Spleen (tissue), 11 donors: ENCODE data around the gene AZGP1. TPM values are rescaled to one million over a fixed set of nuclear protein-coding genes. Genes with fewer than 3 reads are reported as not detected.
"Not testable (repeated sequence)": the region's sequence is repeated elsewhere in the genome, so short reads cannot be mapped to it uniquely, and the experiment has no call there.

Experiments used
- DNase-seq: peaks from one replicate; pipeline ENCODE4 v3.0.0-alpha.2; 2020
- H3K27ac ChIP-seq, 8 donors: fragments of 200-600 bp; sonication (generic) in 7 of 8; 1 replicate in 4 of 8; 2 replicates in 4 of 8; pipeline versions ENCODE4 v1.5.0 to v1.8.0; 2016 to 2021; ENCODE audit warnings: inconsistent platforms in 4 of 8, mild to moderate bottlenecking in 4 of 8, moderate library complexity in 1 of 8
- H3K27me3 ChIP-seq, 7 donors: fragments of 200-600 bp; sonication (generic) in 6 of 7; replicated peaks in 1 of 7; 1 replicate in 4 of 7; 2 replicates in 3 of 7; pipeline versions ENCODE4 v1.5.0 to v1.8.0; 2016 to 2021; ENCODE audit warnings: inconsistent platforms in 3 of 7, mild to moderate bottlenecking in 1 of 7
- H3K36me3 ChIP-seq, 6 donors: fragments of 200-600 bp; sonication (generic) in 5 of 6; 1 replicate in 4 of 6; 2 replicates in 2 of 6; pipeline versions ENCODE4 v1.5.0 to v1.8.0; 2016 to 2021; ENCODE audit warnings: inconsistent platforms in 2 of 6
- H3K4me1 ChIP-seq, 6 donors: fragments of 200-600 bp; sonication (generic) in 5 of 6; 1 replicate in 3 of 6; 2 replicates in 3 of 6; pipeline versions ENCODE4 v1.5.0 to v1.8.0; 2016 to 2021; ENCODE audit warnings: inconsistent platforms in 3 of 6
- H3K4me3 ChIP-seq, 8 donors: fragments of 200-600 bp; sonication (generic) in 7 of 8; 1 replicate in 4 of 8; 2 replicates in 4 of 8; pipeline versions ENCODE4 v1.5.0 to v1.8.0; 2016 to 2021; ENCODE audit warnings: inconsistent platforms in 4 of 8, mild to moderate bottlenecking in 4 of 8, moderate library complexity in 2 of 8
- H3K9me3 ChIP-seq, 8 donors: fragments of 200-600 bp; sonication (generic) in 7 of 8; 1 replicate in 4 of 8; 2 replicates in 4 of 8; pipeline versions ENCODE4 v1.5.0 to v1.8.0; 2016 to 2021; ENCODE audit warnings: inconsistent platforms in 4 of 8
- CTCF ChIP-seq, 11 experiments: fragments of 200-600 bp in 7 of 11; fragments of 450-650 bp in 4 of 11; sonication (generic) in 4 of 11; IDR thresholded peaks in 8 of 11; conservative IDR thresholded peaks in 3 of 11; 1 replicate in 7 of 11; 2 replicates in 4 of 11; pipeline versions ENCODE4 v1.4.0 to v1.8.0; 2016 to 2021; ENCODE audit warnings: antibody characterized with exemption in 11 of 11, inconsistent platforms in 4 of 11, mild to moderate bottlenecking in 1 of 11
- POLR2A ChIP-seq, 3 donors: fragments of 450-650 bp; IDR thresholded peaks; one replicate each; pipeline ENCODE4 v1.5.1; 2017; ENCODE audit warnings: antibody characterized with exemption in 3 of 3, mild to moderate bottlenecking in 1 of 3
- POLR2AphosphoS5 ChIP-seq, 3 donors: sonication (generic); formaldehyde crosslinking; IDR thresholded peaks; one replicate each; pipeline ENCODE4 v1.5.1; 2017; ENCODE audit warnings: antibody characterized with exemption in 3 of 3
- WGBS, 5 donors: extraction: QIAGEN DNeasy Blood & Tissue Kit in 3 of 5; methylation state at CpG; one replicate each; pipeline versions ENCODE4 v1.1.5 to v1.1.7; 2013 to 2018; 5-methylcytosine and 5-hydroxymethylcytosine counted together
- intact Hi-C: fragments of 100-400 bp; cut with DNase I; formaldehyde crosslinking; loops from one replicate; pipeline ENCODE4 v1.15.0; 2023; ENCODE audit warnings: low total_unique reads
- polyA plus RNA-seq, 3 donors: library from polyadenylated mRNA; stranded (reverse); fragments of 200-250 nt; gene quantifications; one replicate each; pipeline ENCODE4 v1.2.1, GENCODE V29; 2013
- total RNA-seq, 7 donors: library from RNA; depleted of rRNA in 3 of 7; stranded (reverse); fragments of >200 nt in 3 of 7; fragmentation: NEBNext Ultra II Directional in 4 of 7; extraction: Animal tissue kit (Norgen Biotek cat#: 25700) in 4 of 7; gene quantifications; one replicate each; pipeline versions ENCODE4 v1.1.0 to v1.2.1, GENCODE V29; 2016 to 2021
- donor health status: healthy with polysubstance abuse.
- donor health status: DM: no; HTN: no; CAD: no; lungs with moderate emphysema.
- donor health status: DM: no; HTN: no; CAD: no.
- donor health status: Bipolar disorder and iron deficiency.
- donor health status: healthy.
- donor health status: DM: no; HTN: no; CAD: no.
- donor health status: DM: yes; HTN: yes; CAD: no.

Gene AZGP1
- total and polyA plus RNA-seq, 10 donors: 0.13 to 2.3 (median 0.58) TPM; not detected in 6

GRCh38 chr7:99969298-99969697, 6.5 kb downstream of the AZGP1 start:
- Histone ChIP-seq H3K4me1 (no peaks in the 10 kb centered on the region), H3K27ac (no peak overlapping the region), H3K9me3 (no peaks in the 10 kb centered on the region), H3K36me3 (no peaks in the 10 kb centered on the region), H3K27me3 (peaks cover 0 to 46% (median 3%) of the 10 kb centered on the region in 7 donors), H3K4me3 (no peak overlapping the region)
- intact Hi-C loops: no loop called here
- WGBS, 5 donors: 91 to 95% (median 93%) methylated on average over 3 of the region's 3 CpGs
- no peak for DNase-seq
- TF ChIP-seq POLR2AphosphoS5 (IDR thresholded peaks at IDR 0.05) (no peak), POLR2A (IDR thresholded peaks at IDR 0.05) (no peak)

- DNase-seq: no peak
- intact Hi-C loops: no loop called here
- H3K36me3 ChIP-seq: no peaks in the 10 kb centered on the region
- no peaks in the 10 kb centered on the region for H3K9me3 ChIP-seq
- H3K4me3 ChIP-seq: no peak overlapping the region
- H3K4me1 ChIP-seq: no peaks in the 10 kb centered on the region
- peaks cover 0 to 83% (median 15%) of the 10 kb centered on the region in 7 donors for H3K27me3 ChIP-seq
- TF ChIP-seq CTCF (IDR thresholded peaks at IDR 0.05 in 8 of 11, conservative IDR thresholded peaks at IDR 0.05 in 3 of 11): no peak
- TF ChIP-seq POLR2AphosphoS5 (IDR thresholded peaks at IDR 0.05): no peak
- no peak for TF ChIP-seq POLR2A (IDR thresholded peaks at IDR 0.05)
- no peak overlapping the region for H3K27ac ChIP-seq
- WGBS, 5 donors: 72 to 78% (median 77%) methylated on average over 9 of the region's 9 CpGs
These were observed 17.1 kb downstream of the AZGP1 start for GRCh38 chr7:99958564-99959227.

DNA sequence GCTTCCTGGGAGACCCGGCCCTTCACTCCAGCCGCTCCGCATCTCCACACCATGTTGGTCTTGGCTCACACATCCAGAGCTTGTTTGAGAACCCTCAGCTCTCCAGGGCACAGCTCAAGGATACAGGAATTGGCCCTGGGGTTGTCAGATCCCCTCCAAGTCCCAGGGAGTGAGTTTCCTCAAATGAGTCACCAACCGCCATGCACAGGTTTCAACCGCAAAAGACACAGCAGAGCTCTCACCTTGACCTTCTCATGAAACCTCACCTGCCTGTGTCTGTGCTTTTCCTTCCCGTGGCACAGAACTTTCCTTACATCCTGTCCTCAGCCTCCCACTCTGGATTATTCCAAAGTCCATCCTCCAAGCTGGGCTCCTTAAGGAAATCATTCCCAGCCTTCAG, 20.6 kb downstream of the AZGP1 start:
- Histone ChIP-seq H3K9me3 (peaks cover 0 to 13% (median 7%) of the 10 kb centered on the region in 8 donors), H3K27me3 (peaks cover 0 to 49% (median 0%) of the 10 kb centered on the region in 7 donors), H3K4me3 (no peak overlapping the region), H3K36me3 (no peaks in the 10 kb centered on the region), H3K27ac (no peak overlapping the region), H3K4me1 (no peaks in the 10 kb centered on the region)
- WGBS, 5 donors: 68 to 85% (median 71%) methylated on average over 6 of the region's 6 CpGs
- no peak for DNase-seq
- no peak for TF ChIP-seq CTCF (IDR thresholded peaks at IDR 0.05 in 8 of 11, conservative IDR thresholded peaks at IDR 0.05 in 3 of 11)
- TF ChIP-seq POLR2A (IDR thresholded peaks at IDR 0.05): no peak
- TF ChIP-seq POLR2AphosphoS5 (IDR thresholded peaks at IDR 0.05): no peak
- intact Hi-C loops: no loop called here

- WGBS, 5 donors: 85 to 95% (median 88%) methylated on average over 7 of the region's 7 CpGs
- H3K27ac ChIP-seq, DNase-seq, H3K36me3 ChIP-seq, H3K4me3 ChIP-seq, intact Hi-C loops, H3K4me1 ChIP-seq: not testable (repeated sequence)
- peaks cover 0 to 18% (median 9%) of the 10 kb centered on the region in 8 donors for H3K9me3 ChIP-seq
- H3K27me3 ChIP-seq: peaks cover 0 to 43% (median 0%) of the 10 kb centered on the region in 7 donors
These were observed 21.2 kb downstream of the AZGP1 start for GRCh38 chr7:99954643-99955042.

DNA sequence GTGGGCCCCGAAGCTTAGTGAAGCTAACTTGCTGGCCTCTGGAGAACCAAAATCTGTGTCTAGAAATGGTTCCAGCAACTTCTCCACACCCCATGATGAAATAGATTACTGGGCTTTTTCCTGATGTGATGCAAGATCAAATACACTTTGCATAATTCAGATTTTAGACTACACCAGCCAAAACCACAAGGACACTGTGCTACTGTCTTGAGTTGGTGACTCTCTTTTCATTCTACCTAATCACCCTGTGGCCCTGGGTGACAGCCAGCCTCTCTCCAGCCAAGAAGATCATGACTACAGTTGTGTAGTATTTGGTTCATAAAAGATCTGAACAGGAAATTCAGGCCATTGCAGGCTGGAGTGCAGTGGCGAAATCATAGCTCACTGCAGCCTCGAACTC, 22.2 kb downstream of the AZGP1 start:
- peaks cover 0 to 18% (median 9%) of the 10 kb centered on the region in 8 donors for H3K9me3 ChIP-seq
- H3K4me1 ChIP-seq: no peaks in the 10 kb centered on the region
- no peaks in the 10 kb centered on the region for H3K36me3 ChIP-seq
- DNase-seq: no peak
- H3K4me3 ChIP-seq: no peak overlapping the region
- WGBS, 5 donors: 46 to 79% (median 56%) methylated on average over 3 of the region's 3 CpGs
- TF ChIP-seq POLR2AphosphoS5 (IDR thresholded peaks at IDR 0.05): no peak
- TF ChIP-seq CTCF (IDR thresholded peaks at IDR 0.05 in 8 of 11, conservative IDR thresholded peaks at IDR 0.05 in 3 of 11): no peak
- no peak for TF ChIP-seq POLR2A (IDR thresholded peaks at IDR 0.05)
- peaks cover 0 to 41% (median 0%) of the 10 kb centered on the region in 7 donors for H3K27me3 ChIP-seq
- H3K27ac ChIP-seq: no peak overlapping the region
- intact Hi-C loops: no loop called here

- Histone ChIP-seq H3K9me3 (peaks cover 0 to 18% (median 9%) of the 10 kb centered on the region in 8 donors), H3K27me3 (peaks cover 0 to 41% (median 0%) of the 10 kb centered on the region in 7 donors)
- H3K4me3 ChIP-seq, intact Hi-C loops, H3K27ac ChIP-seq, H3K36me3 ChIP-seq, DNase-seq, H3K4me1 ChIP-seq: not testable (repeated sequence)
- WGBS, 5 donors: 78 to 96% (median 82%) methylated on average over 4 of the region's 4 CpGs
These were observed 23.2 kb downstream of the AZGP1 start for GRCh38 chr7:99952649-99953048.

GRCh38 chr7:99950819-99951218, 25.0 kb downstream of the AZGP1 start:
- DNase-seq, H3K4me3 ChIP-seq, H3K4me1 ChIP-seq, H3K36me3 ChIP-seq, intact Hi-C loops, H3K27ac ChIP-seq: not testable (repeated sequence)
- 89 to 92% (median 92%) methylated on average over 6 of the region's 6 CpGs for WGBS, 5 donors
- H3K9me3 ChIP-seq: peaks cover 0 to 18% (median 9%) of the 10 kb centered on the region in 8 donors
- peaks cover 0 to 32% (median 0%) of the 10 kb centered on the region in 7 donors for H3K27me3 ChIP-seq
